Right lobe of liver (tissue), 4 donors: Measurements from ENCODE around the gene TPT1.

Experiments
- CTCF ChIP-seq, 4 donors: fragments of 200-600 bp in 3 of 4; fragments of 450-650 bp in 1 of 4; IDR thresholded peaks; one replicate each; pipeline versions ENCODE4 v1.5.1 to v1.8.0; 2016 to 2022; ENCODE audit warnings: antibody characterized with exemption in 4 of 4, mild to moderate bottlenecking in 2 of 4
- POLR2A ChIP-seq: fragments of 450-650 bp; IDR thresholded peaks from one replicate; pipeline ENCODE4 v1.6.1; 2017; ENCODE audit warnings: antibody characterized with exemption, mild to moderate bottlenecking
- donor health status: DM: no; HTN: no; CAD: no.
- donor health status: DM: no; HTN: no; CAD: no.
- donor health status: DM: no; HTN: yes; CAD: no.

- TF ChIP-seq CTCF (IDR thresholded peaks at IDR 0.05) (no peak), POLR2A (no peak)
Observed at GRCh38 chr13:45374917-45375316, 33.9 kb upstream of the TPT1 start.
